ENCODE results near the gene CORO2B.

The CORO2B gene

DNA sequence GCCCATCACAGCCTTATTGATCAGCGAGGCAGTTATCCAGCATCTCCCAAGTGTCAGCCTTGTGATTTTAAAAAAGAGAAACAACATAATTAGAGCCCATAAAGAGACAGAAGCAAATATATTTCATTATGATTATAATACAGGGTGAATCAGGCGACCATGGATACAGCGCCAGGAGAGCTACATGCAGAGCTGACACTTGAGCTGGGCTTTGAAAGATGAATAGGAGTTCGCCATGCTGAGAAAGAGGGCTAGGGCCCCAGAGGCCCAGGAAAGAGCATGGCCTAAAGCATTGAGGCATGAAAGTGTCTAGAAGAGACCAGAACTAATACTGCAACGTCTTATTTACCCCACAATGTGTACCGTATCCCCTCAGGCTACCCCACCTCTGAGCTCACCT, 4.2 kb upstream of the CORO2B start:
- DNase-seq = no peak

GRCh38 chr15:68576235-68576892, 2.4 kb upstream of the CORO2B start:
- no peak for DNase-seq

DNA sequence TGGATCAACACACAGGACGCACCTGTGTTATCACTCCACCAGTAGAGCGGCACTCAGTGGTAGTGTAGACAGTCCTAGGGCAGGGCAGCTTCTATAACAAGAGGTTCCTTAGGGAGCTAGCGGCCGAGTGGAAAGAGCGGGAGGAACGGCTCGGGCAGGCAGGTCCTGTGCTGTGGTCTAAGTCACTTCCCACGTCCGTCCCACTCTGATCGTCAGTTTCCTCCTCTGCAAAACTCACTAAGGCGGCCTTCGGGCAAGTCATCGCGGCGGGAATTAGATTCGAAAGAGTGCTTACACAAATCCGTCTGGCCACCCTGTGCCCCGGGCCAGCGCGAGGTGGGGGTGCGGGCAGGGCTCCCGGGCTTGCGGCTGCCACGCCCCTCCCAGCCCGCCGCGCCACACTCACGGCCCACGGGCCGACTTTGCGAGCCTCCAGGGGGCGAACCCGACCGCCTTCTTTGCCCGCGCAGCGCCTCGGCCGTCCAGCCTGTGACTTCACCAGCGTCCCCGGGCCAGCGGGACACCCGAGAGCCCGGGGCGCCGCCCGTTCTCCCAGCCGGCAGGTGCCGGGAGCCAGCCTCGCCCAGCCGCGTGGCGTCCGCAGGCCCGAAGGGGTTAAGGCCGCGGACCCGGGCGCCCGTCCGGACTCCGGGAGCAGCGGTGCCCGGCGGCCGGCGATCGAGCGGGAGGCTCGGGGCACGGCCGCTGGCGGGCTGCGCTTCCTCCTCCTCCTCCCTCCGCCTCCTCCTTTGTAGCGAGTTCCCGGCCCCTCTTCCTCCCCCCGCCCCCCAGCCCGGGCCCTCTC, 416 bp upstream of the CORO2B start:
- no peak for DNase-seq

DNA sequence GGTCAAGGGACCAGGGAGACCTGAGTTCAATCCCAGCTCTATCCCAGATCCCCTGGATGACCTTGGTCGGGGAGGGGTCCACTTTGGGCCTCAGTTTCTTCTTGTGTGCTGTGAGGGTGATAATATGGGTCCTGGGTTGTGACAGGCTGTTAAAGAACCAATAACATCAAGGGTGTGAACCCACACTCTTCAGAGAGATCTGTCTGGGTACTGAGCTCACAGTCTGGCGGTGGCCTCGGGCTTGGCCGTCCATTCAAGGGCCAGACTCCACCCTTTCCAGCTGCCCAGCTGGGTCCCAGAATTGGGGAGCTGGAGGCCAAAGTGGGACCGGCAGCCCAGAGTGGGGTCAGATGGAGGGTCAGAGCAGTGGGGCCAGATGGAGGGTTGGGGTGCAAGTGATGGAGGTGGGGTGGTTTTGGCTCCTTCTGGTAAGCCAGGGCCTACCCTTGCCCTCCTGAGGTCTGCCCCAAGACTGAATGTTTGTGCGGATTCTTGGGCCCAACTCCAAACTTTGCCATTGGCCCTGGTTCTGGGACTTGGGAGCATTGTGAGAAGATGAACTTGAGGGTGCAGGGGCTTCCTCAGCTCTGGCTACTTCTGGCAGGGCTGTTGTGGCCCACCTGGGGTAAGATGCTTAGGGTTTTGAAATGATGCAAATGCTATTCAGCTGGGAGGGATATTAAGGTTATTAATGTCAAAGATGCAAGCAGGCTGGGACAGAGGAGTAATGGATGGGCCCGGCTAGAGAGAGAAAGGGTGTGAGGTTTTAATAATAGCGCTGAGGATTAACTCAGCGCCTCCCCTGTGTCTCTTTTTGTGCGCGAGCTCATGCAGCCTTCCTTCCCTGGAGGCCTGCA, 1.5 kb downstream of the CORO2B start:
- no peak for DNase-seq

DNA sequence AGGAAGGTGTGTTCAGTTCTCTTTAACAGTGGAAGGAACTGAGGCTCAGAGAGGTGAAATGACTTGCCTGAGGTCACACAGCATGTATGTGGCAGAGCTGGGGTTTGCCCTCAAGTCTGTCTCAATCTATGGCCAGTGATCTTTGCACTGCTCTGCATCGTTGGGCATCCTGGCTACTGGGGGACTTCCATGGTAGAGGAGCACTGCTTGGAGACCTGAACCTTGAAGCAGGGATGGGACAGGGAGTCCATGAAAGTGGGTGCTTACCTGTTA, 2.0 kb downstream of the CORO2B start:
- DNase-seq = no peak

DNA sequence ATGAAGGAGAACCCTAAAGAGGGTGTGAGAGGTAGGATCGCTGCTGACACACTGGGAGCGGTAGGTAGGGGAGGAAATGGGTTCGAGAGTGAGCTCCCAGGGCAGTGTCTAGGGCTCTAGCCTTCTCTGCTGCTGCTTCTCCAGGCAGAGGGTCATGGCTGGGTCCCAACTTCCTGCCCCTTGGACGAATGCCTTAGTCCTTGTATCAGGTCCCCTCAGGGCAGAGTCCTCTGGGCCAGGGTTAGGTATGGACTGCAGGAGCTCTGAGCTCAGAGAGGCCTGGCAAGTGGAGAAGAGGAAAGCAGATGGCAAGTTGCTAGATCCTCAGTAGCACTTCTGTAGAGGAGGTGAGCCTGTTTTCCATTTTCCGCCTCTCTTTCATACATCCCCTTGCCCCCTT, 2.9 kb downstream of the CORO2B start:
- DNase-seq = no peak

DNA sequence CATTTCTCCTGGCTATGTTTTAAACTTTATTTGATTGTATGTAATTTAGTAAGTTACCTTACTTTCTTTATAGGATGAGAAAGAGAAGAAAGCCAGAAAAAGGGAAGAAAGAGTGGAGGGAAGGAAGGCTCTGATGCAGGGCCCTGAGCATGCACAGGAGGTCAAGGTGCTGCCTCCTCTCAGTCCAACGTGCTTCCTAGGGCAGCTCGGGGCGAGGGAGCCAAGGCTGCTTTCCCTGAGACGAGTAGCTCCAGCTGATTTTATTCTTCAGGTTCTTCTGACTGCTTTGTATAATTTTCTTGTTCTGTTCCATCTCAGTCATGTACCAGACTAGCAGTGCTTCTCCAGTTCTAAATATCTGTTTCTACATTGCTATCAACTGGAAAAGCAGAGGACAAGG, 3.4 kb downstream of the CORO2B start:
- no peak for DNase-seq

DNA sequence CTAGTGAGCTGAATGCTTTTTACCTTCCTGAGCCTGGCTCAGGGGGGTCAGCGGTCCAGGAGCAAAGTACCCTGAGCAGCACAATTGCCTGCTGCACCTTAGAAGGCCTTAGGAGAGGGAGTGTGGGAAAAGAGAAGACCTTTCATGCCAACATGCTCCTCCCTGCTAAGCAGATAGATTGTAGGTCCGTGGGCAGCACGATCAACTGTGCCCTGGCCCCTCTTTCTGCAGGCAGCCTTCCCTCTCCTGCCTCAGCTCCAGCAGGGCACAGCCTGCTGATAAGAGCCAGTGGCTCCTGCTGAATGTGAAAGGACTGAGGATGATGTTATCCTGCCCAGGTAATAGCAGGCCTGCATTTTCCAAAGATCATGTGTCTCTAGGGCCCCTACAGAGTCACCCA, 4.1 kb downstream of the CORO2B start:
- DNase-seq = no peak

DNA sequence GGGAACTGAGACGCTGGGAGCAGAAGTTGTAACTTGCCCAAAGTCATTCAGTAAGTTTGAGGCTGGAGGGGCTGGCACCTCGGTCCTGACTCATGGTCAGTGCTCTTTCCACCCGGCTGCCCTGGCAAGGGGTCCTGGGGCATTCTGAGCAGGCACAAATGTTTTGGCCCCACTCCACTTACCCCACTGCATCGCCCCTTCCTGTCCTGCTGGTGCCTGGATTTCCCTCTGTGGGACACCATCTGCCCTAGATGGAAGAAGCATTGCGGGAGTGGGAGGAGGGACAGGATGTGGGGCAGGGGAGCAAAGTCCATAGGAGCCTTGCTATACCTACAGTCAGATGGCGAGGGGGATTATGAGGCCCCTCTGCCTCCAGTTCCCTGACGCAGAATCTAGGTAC, 4.5 kb downstream of the CORO2B start:
- DNase-seq = no peak

DNA sequence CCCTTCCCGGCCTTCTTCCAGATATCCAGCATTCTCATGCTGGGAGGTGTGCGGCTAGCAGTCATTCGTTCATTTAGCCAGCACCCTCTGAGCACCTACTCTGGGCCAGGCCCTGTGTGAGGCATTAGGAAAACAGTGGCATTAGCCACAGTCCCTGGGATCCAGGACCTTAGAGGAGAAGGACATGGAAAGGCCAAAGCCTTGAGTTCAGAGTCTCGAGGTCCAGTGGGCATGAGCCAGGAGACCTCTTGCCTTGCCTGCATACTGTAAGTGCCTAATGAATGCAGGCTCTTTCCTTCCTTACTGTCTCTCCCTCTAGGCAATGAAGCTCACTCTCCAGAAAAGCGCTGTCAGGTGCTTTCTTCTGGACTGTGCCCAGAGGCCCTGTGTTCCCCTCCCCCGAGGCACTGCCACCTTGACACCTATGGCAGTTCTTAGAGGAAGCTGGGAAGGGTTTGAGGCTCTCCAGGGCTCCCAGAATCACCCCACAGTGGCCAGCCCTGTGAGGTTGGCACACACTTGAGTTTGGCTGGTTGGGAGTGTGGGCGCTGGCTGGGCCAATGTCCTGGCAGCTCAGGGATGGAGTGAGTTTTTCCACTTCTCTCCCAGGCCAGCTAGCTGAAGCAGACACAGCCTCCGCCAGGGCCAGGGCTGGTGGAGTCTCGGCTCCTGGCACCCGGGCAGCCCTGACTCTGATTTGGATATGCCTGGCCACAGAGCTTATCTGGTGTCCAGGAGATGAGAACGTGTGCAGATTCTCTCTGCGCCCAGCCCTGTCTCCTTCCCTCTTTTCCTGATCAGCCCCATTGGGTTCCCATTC, 5.4 kb downstream of the CORO2B start:
- no peak for DNase-seq

DNA sequence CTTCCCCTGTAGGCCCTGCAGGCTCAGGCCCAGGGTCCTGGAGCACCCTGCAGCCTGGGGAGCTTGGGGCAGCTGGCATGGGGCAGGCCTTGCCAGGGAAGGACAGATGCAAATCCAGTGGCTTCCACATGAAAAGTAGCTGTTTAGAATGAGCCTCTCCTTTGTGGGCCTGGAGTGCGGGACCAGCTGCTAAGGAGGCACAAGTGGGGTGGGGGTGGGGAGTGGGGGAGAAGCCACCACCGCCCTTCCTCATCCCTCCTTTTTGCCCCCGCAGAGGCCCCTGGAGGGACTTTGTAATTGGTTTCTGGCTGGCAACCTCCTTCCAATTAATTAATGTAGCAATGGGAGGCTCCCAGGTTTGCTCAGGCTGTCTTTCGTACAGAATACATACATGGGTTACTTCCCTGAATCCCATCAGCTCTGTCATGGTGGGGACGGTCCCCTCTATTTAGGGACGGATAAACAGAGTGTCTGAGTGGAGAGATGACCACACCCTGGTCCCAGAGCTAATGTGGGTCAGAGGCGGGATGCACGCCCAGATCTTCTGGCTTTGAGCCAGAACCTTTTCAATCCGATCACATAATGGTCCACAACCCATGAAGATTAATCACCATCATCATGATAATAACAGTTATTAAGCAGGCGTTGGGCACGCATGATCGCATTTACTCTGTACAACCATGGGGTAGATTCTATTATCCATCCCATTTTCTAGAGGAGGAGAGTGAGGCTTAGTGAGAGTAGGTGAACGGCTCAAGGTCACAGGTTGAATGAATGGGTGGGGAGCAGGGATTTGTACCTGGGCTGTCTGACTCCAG, 6.2 kb downstream of the CORO2B start:
- DNase-seq = no peak

DNA sequence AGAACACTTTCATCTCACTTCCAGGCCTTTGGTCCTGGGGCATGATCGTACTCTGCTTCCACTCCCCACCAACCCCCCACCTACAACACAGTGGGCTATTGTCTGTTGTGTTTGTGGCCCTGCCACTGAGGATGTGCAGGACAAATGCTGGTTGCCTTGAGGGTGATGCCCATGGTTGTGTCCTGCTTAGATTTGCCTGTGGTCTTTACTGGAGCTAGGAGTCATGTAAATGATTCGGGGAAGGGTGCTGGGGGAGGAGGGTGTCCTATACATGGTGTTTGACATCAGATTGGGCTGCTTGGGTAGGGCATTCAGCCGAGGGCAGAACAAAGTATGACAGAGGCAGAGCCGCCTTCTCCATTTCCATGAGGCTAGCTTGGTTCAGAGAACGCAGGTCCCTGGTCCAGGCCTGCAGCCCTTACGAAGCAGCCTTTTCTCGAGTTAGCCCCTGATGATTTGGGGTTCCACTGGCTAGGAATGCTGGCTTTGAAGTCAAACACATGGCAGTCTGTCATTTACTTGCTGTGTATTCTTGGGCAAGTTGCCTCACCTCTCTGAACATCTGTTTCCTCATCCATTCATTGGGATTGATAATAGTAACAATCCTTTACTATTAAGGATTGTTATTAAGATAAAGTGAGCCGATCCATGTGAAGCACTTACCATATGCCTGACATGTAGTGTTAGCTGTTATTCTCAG, 6.9 kb downstream of the CORO2B start:
- no peak for DNase-seq

DNA sequence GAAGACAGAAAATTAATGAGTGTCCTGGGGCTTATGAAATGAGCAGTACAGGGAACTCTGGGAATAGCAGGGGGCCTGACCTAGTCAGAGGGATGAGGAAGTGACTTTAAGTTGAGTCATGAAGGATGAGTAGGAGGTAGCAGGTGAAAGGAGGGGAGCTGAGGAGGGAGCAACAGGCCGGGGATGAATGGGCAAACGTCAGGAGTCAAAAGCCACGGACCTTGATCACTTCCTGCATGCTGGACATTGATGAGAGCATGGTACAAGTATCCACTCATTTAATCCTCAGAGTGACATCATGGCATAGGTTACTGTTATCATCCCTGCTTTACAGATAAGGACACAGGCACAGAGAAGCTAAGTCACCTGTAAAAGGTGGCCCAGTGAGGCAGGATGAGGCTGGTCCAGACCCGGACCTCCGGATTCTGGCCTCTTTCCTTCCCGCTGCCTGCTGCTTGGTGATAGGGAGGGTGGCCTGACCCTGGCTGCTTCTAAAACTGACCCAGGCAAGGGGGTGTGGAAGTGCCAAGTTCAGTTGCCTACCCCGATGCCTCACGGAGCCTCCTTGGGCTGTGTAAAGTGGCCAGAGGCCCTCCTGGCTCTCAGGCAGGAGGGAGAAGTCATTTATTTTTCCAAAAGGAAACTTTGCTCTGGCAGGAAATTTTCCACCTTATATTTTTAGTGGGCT, 7.6 kb downstream of the CORO2B start:
- no peak for DNase-seq

GRCh38 chr15:68587769-68588385, 9.1 kb downstream of the CORO2B start:
- DNase-seq = no peak

GRCh38 chr15:68589053-68589452, 10.3 kb downstream of the CORO2B start:
- no peak for DNase-seq

GRCh38 chr15:68589783-68590710, 11.3 kb downstream of the CORO2B start:
- DNase-seq = no peak

DNA sequence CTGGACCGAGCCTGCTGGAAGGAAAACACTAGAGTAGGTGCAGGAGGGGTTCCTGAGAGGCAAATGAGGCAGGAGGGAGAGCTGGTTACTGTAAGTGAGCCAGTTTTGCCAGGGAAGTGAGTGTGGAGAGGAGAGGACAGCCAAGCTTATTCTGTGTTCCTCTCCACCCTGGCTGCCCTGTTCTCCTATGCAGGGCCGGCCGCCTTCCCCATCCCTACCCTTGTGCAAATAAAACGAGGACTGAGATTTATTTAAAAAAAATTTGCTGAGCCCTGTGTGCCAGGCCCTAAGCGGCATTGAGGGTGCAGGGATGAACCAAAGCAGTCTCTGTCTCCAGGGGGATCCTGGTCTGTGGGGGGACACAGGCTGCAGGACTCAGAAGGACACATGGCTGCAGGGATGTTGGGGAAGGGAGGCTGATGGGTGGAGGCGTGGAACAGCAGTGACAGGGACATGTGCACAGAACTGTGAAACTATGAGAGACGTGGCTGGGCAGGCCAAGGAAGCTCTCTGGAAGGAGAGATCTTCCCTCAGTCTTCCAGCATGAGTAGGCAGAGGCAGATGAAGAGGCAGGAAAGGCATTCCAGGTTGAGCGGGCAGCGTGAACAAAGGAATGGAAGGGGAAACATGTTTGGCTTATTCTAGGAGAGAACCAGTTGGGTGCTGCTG, 12.1 kb downstream of the CORO2B start:
- DNase-seq = no peak

- DNase-seq = no peak
Observed at GRCh38 chr15:68592054-68592453, 13.3 kb downstream of the CORO2B start.

DNA sequence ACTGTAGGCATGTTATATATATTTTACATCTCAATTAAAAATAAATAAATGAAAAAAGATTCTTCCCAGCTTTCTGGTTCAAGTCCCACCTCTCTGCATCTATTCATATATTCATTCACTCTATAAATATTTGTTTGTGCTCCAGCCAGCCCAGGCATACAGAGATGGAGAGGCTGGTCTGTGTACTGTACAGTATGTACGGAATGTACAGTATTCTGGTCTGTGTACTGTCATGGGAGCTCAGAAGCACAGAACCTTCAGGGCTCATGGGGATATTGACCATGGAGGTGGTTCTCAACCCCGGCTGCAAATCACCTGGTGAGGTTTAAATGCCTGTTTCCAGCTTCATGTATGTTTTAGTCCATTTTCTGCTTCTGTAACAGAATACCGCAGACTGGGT, 13.8 kb downstream of the CORO2B start:
- no peak for DNase-seq

All from activated T-cell treated with anti-CD3 and anti-CD28 coated beads for 4 hours (primary cell).